Prostate gland (tissue), 2 donors: Measurements from ENCODE around the gene LIMS2. TPM values are rescaled to one million over a fixed set of nuclear protein-coding genes. Genes with fewer than 3 reads are reported as not detected.

Source experiments
- DNase-seq: peaks from one replicate; pipeline ENCODE4 v3.0.0-alpha.2; 2019; ENCODE audit warnings: low spot score
- H3K27ac ChIP-seq, 2 donors: fragments of 200-600 bp; sonication (generic); 2 replicates each; pipeline ENCODE4 v1.5.1; 2017 to 2019
- H3K27me3 ChIP-seq: fragments of 200-600 bp; sonication (generic); replicated peaks from 2 replicates; pipeline ENCODE4 v1.5.1; 2019; ENCODE audit not compliant: insufficient read depth
- H3K36me3 ChIP-seq, 2 donors: fragments of 200-600 bp; sonication (generic); 1 replicate in 1 of 2; 2 replicates in 1 of 2; pipeline versions ENCODE4 v1.5.1 to v1.8.1; 2017 to 2019
- H3K4me1 ChIP-seq: fragments of 200-600 bp; sonication (generic); replicated peaks from 2 replicates; pipeline ENCODE4 v1.5.1; 2019
- H3K4me3 ChIP-seq, 2 donors: fragments of 200-600 bp; sonication (generic); 2 replicates each; pipeline ENCODE4 v1.5.1; 2017 to 2019
- H3K9me3 ChIP-seq: fragments of 200-600 bp; sonication (generic); 2 replicates; pipeline ENCODE4 v1.5.1; 2017
- CTCF ChIP-seq, 4 experiments: fragments of 200-600 bp in 2 of 4; fragments of 450-650 bp in 2 of 4; sonication (generic) in 2 of 4; IDR thresholded peaks; 1 replicate in 3 of 4; 2 replicates in 1 of 4; pipeline ENCODE4 v1.5.1; 2016 to 2019; ENCODE audit warnings: antibody characterized with exemption in 4 of 4, mild to moderate bottlenecking in 2 of 4, moderate library complexity in 2 of 4
- POLR2A ChIP-seq: fragments of 450-650 bp; IDR thresholded peaks from one replicate; pipeline ENCODE4 v1.6.1; 2016; ENCODE audit warnings: antibody characterized with exemption, mild to moderate bottlenecking
- POLR2AphosphoS5 ChIP-seq: sonication (generic); formaldehyde crosslinking; IDR thresholded peaks from one replicate; pipeline ENCODE4 v1.6.1; 2017; ENCODE audit warnings: antibody characterized with exemption
- WGBS: methylation state at CpG from one replicate; pipeline ENCODE4 v1.1.5; 2018; 5-methylcytosine and 5-hydroxymethylcytosine counted together
- intact Hi-C: fragments of 100-400 bp; cut with DNase I; formaldehyde crosslinking; loops from one replicate; pipeline ENCODE4 v1.14.2; 2022
- total RNA-seq, 2 donors: library from RNA; depleted of rRNA; stranded (reverse); fragments of >200 nt; gene quantifications; one replicate each; pipeline ENCODE4 v1.1.0, GENCODE V29; 2016

Gene LIMS2
- total RNA-seq, 2 donors from 2014 or later = 31.9 to 63.2 TPM

- no peaks in the 10 kb centered on the region for H3K4me1 ChIP-seq
- H3K27me3 ChIP-seq = peaks cover 2% of the 10 kb centered on the region
- H3K4me3 ChIP-seq = no peak overlapping the region
- WGBS = 62% methylated on average over 9 of the region's 9 CpGs
- intact Hi-C loops = no loop called here
- TF ChIP-seq POLR2A = no peak
- TF ChIP-seq POLR2AphosphoS5 = no peak
- TF ChIP-seq CTCF (IDR thresholded peaks at IDR 0.05) = no peak
- H3K27ac ChIP-seq = no peak overlapping the region
- no peaks in the 10 kb centered on the region for H3K36me3 ChIP-seq
- no peak for DNase-seq
- H3K9me3 ChIP-seq = no peaks in the 10 kb centered on the region
These were observed 13.3 kb downstream of the LIMS2 start for GRCh38 chr2:127661949-127662510.

- H3K27ac ChIP-seq = no peak overlapping the region
- no peaks in the 10 kb centered on the region for H3K9me3 ChIP-seq
- no peak overlapping the region for H3K4me3 ChIP-seq
- peaks cover 2% of the 10 kb centered on the region for H3K27me3 ChIP-seq
- intact Hi-C loops = no loop called here
- no peaks in the 10 kb centered on the region for H3K4me1 ChIP-seq
- DNase-seq = no peak
- no peak for TF ChIP-seq CTCF (IDR thresholded peaks at IDR 0.05)
- TF ChIP-seq POLR2A = no peak
- no peak for TF ChIP-seq POLR2AphosphoS5
- H3K36me3 ChIP-seq = no peaks in the 10 kb centered on the region
- 80% methylated on average over 14 of the region's 14 CpGs for WGBS
These were observed 14.2 kb downstream of the LIMS2 start for GRCh38 chr2:127661072-127661649.

DNA sequence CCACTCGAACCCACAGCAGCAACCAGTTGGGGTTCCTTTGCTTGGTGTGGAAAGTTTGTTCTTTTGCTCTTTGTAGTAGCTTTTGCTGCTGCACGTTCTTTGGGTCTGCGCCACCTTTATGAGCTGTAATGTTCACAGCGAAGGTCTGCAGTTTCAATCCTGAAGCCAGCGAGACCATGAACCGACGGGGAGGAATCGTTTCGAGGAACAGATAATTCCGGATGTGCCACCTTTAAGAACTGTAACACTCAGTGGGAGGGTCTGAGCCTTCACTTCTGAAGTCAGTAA lies 15.1 kb downstream of the LIMS2 start:
- no peak for DNase-seq
- H3K27me3 ChIP-seq = peaks cover 2% of the 10 kb centered on the region
- TF ChIP-seq CTCF (IDR thresholded peaks at IDR 0.05) (no peak), POLR2A (no peak), POLR2AphosphoS5 (no peak)
- H3K36me3 ChIP-seq = no peaks in the 10 kb centered on the region
- H3K4me3 ChIP-seq = no peak overlapping the region
- WGBS = 79% methylated on average over 10 of the region's 10 CpGs
- no peaks in the 10 kb centered on the region for H3K4me1 ChIP-seq
- H3K27ac ChIP-seq = no peak overlapping the region
- intact Hi-C loops = no loop called here
- no peaks in the 10 kb centered on the region for H3K9me3 ChIP-seq

DNA sequence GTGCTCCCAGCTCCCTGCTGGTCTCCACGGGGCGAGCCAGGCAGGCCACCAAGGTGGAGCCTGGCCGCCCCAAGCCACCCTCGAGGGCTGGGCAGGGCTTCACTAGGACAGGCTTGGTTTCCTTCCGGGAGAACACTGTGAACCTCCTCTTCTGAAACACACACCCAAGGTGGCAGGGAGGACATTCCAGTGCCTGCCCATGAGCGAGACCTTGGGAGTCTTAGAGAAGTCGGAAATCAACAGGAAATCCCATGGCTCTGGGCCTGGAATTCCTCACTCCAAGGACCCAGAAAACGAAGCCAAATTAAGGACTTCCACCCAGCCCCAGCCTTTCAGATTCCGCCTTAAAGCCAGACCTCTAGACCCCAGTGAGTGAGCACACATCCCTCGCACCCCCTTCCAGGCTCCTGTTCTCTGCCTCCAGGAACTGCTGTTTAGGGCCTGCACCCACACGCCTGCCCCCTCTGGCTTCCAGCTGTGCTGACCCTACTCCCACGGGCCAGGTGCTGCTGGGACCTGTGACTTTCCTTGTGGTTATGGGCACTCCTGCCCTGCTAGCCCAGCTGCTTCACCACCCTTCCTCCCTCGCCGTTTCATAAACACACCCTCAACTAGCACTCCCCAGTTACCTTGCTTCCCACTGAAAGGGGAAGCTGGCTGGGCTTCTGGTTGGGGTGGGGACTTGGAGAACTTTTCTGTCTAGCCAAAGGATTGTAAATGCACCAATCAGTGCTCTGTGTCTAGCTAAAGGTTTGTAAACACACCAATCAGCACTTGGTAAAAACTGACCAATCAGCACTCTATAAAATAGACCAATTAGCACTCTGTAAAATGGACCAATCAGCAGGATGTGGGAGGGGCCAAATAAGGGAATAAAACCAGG lies 15.7 kb downstream of the LIMS2 start:
- Histone ChIP-seq H3K9me3 (no peaks in the 10 kb centered on the region), H3K4me1 (no peaks in the 10 kb centered on the region), H3K27me3 (peaks cover 2% of the 10 kb centered on the region), H3K36me3 (no peaks in the 10 kb centered on the region), H3K4me3 (no peak overlapping the region), H3K27ac (peak overlapping the region in 1 of 2 donors; percentile 13)
- WGBS = 66% methylated on average over 14 of the region's 14 CpGs
- DNase-seq = no peak
- TF ChIP-seq CTCF (IDR thresholded peaks at IDR 0.05) = no peak
- TF ChIP-seq POLR2AphosphoS5 = peak; percentile 26
- intact Hi-C loops = no loop called here
